Uterus (tissue), 4 donors: Measurements from ENCODE around the gene OR4C3. TPM values are rescaled to one million over a fixed set of nuclear protein-coding genes. Genes with fewer than 3 reads are reported as not detected.
"Not testable (repeated sequence)": the region's sequence is repeated elsewhere in the genome, so short reads cannot be mapped to it uniquely, and the experiment has no call there.

ENCODE experiments used
- DNase-seq, 2 donors: peaks; one replicate each; pipeline ENCODE4 v3.0.0-alpha.2; 2019 to 2020
- H3K27ac ChIP-seq, 2 donors: fragments of 200-600 bp; sonication (generic); 1 replicate in 1 of 2; 2 replicates in 1 of 2; pipeline ENCODE4 v1.5.1; 2016 to 2018
- H3K27me3 ChIP-seq, 2 donors: fragments of 200-600 bp; sonication (generic); one replicate each; pipeline ENCODE4 v1.5.1; 2018 to 2019; ENCODE audit warnings: control low read depth in 1 of 2
- H3K36me3 ChIP-seq, 2 donors: fragments of 200-600 bp; sonication (generic); one replicate each; pipeline ENCODE4 v1.5.1; 2019; ENCODE audit warnings: control low read depth in 1 of 2
- H3K4me1 ChIP-seq, 2 donors: fragments of 200-600 bp; sonication (generic); one replicate each; pipeline ENCODE4 v1.5.1; 2018 to 2019; ENCODE audit warnings: control low read depth in 1 of 2
- H3K4me3 ChIP-seq, 2 donors: fragments of 200-600 bp; sonication (generic); 1 replicate in 1 of 2; 2 replicates in 1 of 2; pipeline ENCODE4 v1.5.1; 2018 to 2019; ENCODE audit warnings: mild to moderate bottlenecking in 1 of 2
- H3K9me3 ChIP-seq, 2 donors: fragments of 200-600 bp; sonication (generic); one replicate each; pipeline ENCODE4 v1.5.1; 2019; ENCODE audit warnings: control low read depth in 1 of 2
- POLR2A ChIP-seq, 2 donors: fragments of 450-650 bp; IDR thresholded peaks; one replicate each; pipeline ENCODE4 v1.6.1; 2016; ENCODE audit warnings: antibody characterized with exemption in 2 of 2, mild to moderate bottlenecking in 1 of 2, moderate library complexity in 1 of 2
- intact Hi-C: fragments of 100-400 bp; cut with DNase I; formaldehyde crosslinking; loops from one replicate; pipeline ENCODE4 v1.15.1; 2023; ENCODE audit warnings: low total_unique reads
- total RNA-seq, 4 donors: library from RNA; depleted of rRNA in 3 of 4; stranded (reverse); fragments of >200 nt in 3 of 4; gene quantifications; one replicate each; pipeline versions ENCODE4 v1.1.0 to v1.2.4, GENCODE V29; 2014 to 2023
- TF ChIP-seq, protein P1 (sequence below), 4 experiments: fragments of 200-600 bp in 2 of 4; fragments of 450-650 bp in 2 of 4; sonication (generic) in 2 of 4; IDR thresholded peaks; one replicate each; pipeline ENCODE4 v1.5.1; 2016 to 2019; ENCODE audit warnings: antibody characterized with exemption in 4 of 4, mild to moderate bottlenecking in 2 of 4, moderate library complexity in 1 of 4
- donor health status: DM: yes; HTN: yes; CAD: no.

The OR4C3 gene
- total RNA-seq, 4 donors from 2014 or later = not detected

DNA sequence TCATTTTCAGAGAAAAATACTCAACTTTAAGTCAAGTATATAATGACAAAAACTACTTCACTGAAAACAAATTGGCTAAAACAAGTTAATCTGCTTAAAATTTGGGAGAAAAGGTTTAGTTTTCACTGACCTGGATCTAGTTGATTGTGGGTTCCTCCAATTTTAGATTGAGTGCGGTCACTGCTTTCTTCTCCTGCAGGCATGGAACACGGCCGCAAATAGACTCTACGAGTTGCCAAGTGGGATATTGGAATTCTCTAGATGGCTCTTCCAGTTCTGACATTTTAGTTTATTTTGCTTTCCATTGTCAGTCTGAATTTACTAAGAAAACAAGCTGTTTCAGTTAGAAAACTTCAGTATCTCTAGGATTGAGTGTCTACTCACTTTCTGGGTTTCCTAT lies 29.3 kb downstream of the OR4C3 start:
- intact Hi-C loops = no loop called here

DNA sequence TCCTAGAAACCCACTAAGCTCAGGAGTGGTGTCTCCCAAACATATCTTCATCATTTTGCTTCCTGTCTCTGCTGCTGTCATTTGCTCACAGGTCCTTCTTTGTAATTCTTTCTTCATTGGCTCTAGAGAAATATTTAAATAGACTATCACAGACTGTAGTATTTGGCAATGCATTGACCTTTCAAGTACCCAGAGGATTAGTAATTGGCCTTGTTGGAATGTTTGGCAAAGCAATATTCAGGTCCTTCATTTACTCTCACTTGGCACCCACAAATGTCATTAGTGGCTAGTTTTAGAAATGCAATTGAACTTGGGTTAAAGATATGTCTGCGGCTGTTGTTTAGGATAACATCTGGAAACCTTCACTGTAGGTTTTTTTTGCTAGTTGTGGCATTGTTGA lies 30.0 kb downstream of the OR4C3 start:
- no peak for TF ChIP-seq POLR2A (IDR thresholded peaks at IDR 0.05)
- TF ChIP-seq, protein P1, sequence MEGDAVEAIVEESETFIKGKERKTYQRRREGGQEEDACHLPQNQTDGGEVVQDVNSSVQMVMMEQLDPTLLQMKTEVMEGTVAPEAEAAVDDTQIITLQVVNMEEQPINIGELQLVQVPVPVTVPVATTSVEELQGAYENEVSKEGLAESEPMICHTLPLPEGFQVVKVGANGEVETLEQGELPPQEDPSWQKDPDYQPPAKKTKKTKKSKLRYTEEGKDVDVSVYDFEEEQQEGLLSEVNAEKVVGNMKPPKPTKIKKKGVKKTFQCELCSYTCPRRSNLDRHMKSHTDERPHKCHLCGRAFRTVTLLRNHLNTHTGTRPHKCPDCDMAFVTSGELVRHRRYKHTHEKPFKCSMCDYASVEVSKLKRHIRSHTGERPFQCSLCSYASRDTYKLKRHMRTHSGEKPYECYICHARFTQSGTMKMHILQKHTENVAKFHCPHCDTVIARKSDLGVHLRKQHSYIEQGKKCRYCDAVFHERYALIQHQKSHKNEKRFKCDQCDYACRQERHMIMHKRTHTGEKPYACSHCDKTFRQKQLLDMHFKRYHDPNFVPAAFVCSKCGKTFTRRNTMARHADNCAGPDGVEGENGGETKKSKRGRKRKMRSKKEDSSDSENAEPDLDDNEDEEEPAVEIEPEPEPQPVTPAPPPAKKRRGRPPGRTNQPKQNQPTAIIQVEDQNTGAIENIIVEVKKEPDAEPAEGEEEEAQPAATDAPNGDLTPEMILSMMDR (IDR thresholded peaks at IDR 0.05) = no peak

More for the DNA sequence above, 29.3 kb downstream of the OR4C3 start:
- Histone ChIP-seq H3K4me3 (no peak overlapping the region), H3K4me1 (no peaks in the 10 kb centered on the region), H3K9me3 (no peaks in the 10 kb centered on the region), H3K27me3 (no peaks in the 10 kb centered on the region), H3K27ac (no peak overlapping the region), H3K36me3 (no peaks in the 10 kb centered on the region)
- DNase-seq = no peak
- no peak for TF ChIP-seq POLR2A (IDR thresholded peaks at IDR 0.05)

DNA sequence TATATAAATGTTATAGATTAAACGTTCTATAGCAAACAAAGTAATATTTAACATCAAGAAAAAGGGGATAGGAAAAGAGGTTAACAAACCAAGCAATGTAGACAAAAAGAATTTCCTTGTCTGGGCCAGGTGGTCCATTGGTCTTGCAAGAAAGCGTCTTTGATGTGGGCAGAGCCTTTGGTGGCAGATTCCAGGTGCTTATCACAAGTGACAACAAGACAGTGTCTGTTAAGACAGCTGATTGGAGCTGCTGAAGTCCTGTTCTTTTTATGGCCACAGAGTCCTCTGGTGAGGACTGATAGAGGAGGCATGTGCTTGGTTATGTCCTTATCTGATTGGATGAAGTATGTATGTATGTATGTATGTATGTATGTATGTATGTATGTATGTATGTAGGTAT lies 36.6 kb downstream of the OR4C3 start:
- H3K9me3 ChIP-seq, H3K4me1 ChIP-seq, DNase-seq, intact Hi-C loops, H3K27me3 ChIP-seq, H3K36me3 ChIP-seq, H3K4me3 ChIP-seq, H3K27ac ChIP-seq: not testable (repeated sequence)

More for the DNA sequence above, 30.0 kb downstream of the OR4C3 start:
- no peak overlapping the region for H3K4me3 ChIP-seq
- intact Hi-C loops = no loop called here
- no peak overlapping the region for H3K27ac ChIP-seq
- no peak for DNase-seq
- H3K27me3 ChIP-seq = no peaks in the 10 kb centered on the region
- no peaks in the 10 kb centered on the region for H3K4me1 ChIP-seq
- H3K9me3 ChIP-seq = no peaks in the 10 kb centered on the region
- no peaks in the 10 kb centered on the region for H3K36me3 ChIP-seq

DNA sequence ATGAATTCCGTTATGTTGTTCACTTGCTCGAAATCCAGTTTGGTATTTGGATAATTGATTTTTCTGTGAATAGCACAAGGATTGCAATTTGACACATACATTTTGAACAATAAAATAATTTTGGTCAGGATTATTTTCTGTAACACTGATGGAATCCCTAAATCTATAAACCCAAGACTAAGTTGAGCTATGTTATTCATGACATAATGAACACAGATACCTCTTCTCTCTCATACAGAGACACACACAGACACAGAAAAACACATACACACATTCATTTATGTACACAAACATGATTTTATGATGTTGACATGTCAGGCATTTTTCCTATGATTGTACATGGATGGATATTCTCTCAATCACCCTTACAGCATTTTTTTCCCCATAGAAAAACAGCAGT lies 41.6 kb downstream of the OR4C3 start, which contains the start of gene OR4C5:
Gene OR4C5, minus strand, starts transcription at position 101 of the 400 bp plus-strand sequence. Its CDS starts 0 bp downstream, at position 101.
- intact Hi-C loops = no loop called here
- TF ChIP-seq POLR2A (IDR thresholded peaks at IDR 0.05) = no peak
- TF ChIP-seq, protein P1 (IDR thresholded peaks at IDR 0.05) = no peak

More for the DNA sequence above, 41.6 kb downstream of the OR4C3 start, which contains the start of gene OR4C5:
- no peaks in the 10 kb centered on the region for H3K36me3 ChIP-seq
- H3K27me3 ChIP-seq = no peaks in the 10 kb centered on the region
- no peaks in the 10 kb centered on the region for H3K4me1 ChIP-seq
- H3K4me3 ChIP-seq = no peak within 1 kb of the TSS
- no peak within 1 kb of the TSS for H3K27ac ChIP-seq
- no peaks in the 10 kb centered on the region for H3K9me3 ChIP-seq
- no peak for DNase-seq

Other genes starting within 250 kb of the OR4C3 start
- not detected for gene OR4B1, start 108.1 kb upstream of the OR4C3 start, total RNA-seq
- not detected for gene OR4X2, start 79.8 kb upstream of the OR4C3 start, total RNA-seq
- not detected for gene OR4X1, start 61.1 kb upstream of the OR4C3 start, total RNA-seq
- not detected for gene OR4S1, start 18.7 kb upstream of the OR4C3 start, total RNA-seq
- not detected for gene OR4C5, start 41.5 kb downstream of the OR4C3 start, total RNA-seq
- not detected for gene OR4A47, start 163.9 kb downstream of the OR4C3 start, total RNA-seq